ENCODE results near the gene PYCARD. TPM values are rescaled to one million over a fixed set of nuclear protein-coding genes. Genes with fewer than 3 reads are reported as not detected.

PYCARD gene
- total RNA-seq, 2 donors from 2014 or later, result 23.1 to 29.8 TPM

- H3K27me3 Mint-ChIP-seq, result no peaks in the 10 kb centered on the region
- no peak for DNase-seq (ENCODE audit: low spot score)
- peaks cover 61% of the 10 kb centered on the region for H3K36me3 Mint-ChIP-seq
- peaks cover 76 to 80% of the 10 kb centered on the region in 2 donors for H3K4me1 Mint-ChIP-seq (ENCODE audit: low read depth in 2 of 2)
- H3K27ac Mint-ChIP-seq, result peak overlapping the region; percentile 65 to 100
- no peak for ATAC-seq
- H3K9me3 Mint-ChIP-seq, result no peaks in the 10 kb centered on the region
- H3K4me3 Mint-ChIP-seq, result no peak overlapping the region
Observed at GRCh38 chr16:31190818-31191444, 11.6 kb downstream of the PYCARD start.

GRCh38 chr16:31190061-31190460 is 12.5 kb downstream of the PYCARD start:
- H3K27ac Mint-ChIP-seq, result peak overlapping the region; percentile 65 to 100
- H3K4me3 Mint-ChIP-seq, result peak overlapping the region; percentile 86
- no peaks in the 10 kb centered on the region for H3K9me3 Mint-ChIP-seq
- H3K36me3 Mint-ChIP-seq, result peaks cover 68% of the 10 kb centered on the region
- no peaks in the 10 kb centered on the region for H3K27me3 Mint-ChIP-seq
- no peak for DNase-seq (ENCODE audit: low spot score)
- peaks cover 84 to 85% of the 10 kb centered on the region in 2 donors for H3K4me1 Mint-ChIP-seq (ENCODE audit: low read depth in 2 of 2)
- no peak for ATAC-seq

- DNase-seq (ENCODE audit: low spot score), result no peak
- Mint-ChIP-seq H3K4me1 (ENCODE audit: low read depth in 2 of 2) (peaks cover 87% of the 10 kb centered on the region in 2 donors), H3K4me3 (peak overlapping the region; percentile 86), H3K9me3 (no peaks in the 10 kb centered on the region), H3K36me3 (peaks cover 75% of the 10 kb centered on the region), H3K27me3 (no peaks in the 10 kb centered on the region), H3K27ac (peak overlapping the region; percentile 65 to 100)
- no peak for ATAC-seq
Observed at GRCh38 chr16:31189412-31189778, 13.2 kb downstream of the PYCARD start.

- Mint-ChIP-seq H3K27ac (peak overlapping the region; percentile 65 to 100), H3K9me3 (no peaks in the 10 kb centered on the region), H3K36me3 (peaks cover 79% of the 10 kb centered on the region), H3K4me3 (peak overlapping the region; percentile 86), H3K27me3 (no peaks in the 10 kb centered on the region), H3K4me1 (ENCODE audit: low read depth in 2 of 2) (peaks cover 87 to 91% of the 10 kb centered on the region in 2 donors)
- ATAC-seq (no peak), DNase-seq (ENCODE audit: low spot score) (no peak)
Observed at GRCh38 chr16:31188450-31189411, 13.8 kb downstream of the PYCARD start.

- peak overlapping the region; percentile 65 to 100 for H3K27ac Mint-ChIP-seq
- DNase-seq (ENCODE audit: low spot score), result no peak
- H3K4me3 Mint-ChIP-seq, result peak overlapping the region; percentile 86
- peaks cover 91 to 92% of the 10 kb centered on the region in 2 donors for H3K4me1 Mint-ChIP-seq (ENCODE audit: low read depth in 2 of 2)
- H3K27me3 Mint-ChIP-seq, result no peaks in the 10 kb centered on the region
- no peaks in the 10 kb centered on the region for H3K9me3 Mint-ChIP-seq
- peaks cover 82% of the 10 kb centered on the region for H3K36me3 Mint-ChIP-seq
- no peak for ATAC-seq
Observed at GRCh38 chr16:31187808-31188189, 14.8 kb downstream of the PYCARD start.

GRCh38 chr16:31186930-31187807 is 15.4 kb downstream of the PYCARD start:
- Mint-ChIP-seq H3K4me3 (peak overlapping the region; percentile 86), H3K4me1 (ENCODE audit: low read depth in 2 of 2) (peaks cover 96 to 97% of the 10 kb centered on the region in 2 donors), H3K27ac (peak overlapping the region; percentile 74 to 100), H3K36me3 (peaks cover 88% of the 10 kb centered on the region), H3K27me3 (no peaks in the 10 kb centered on the region), H3K9me3 (no peaks in the 10 kb centered on the region)
- no peak for DNase-seq (ENCODE audit: low spot score)
- no peak for ATAC-seq

- peak overlapping the region; percentile 86 for H3K4me3 Mint-ChIP-seq
- peaks cover 88% of the 10 kb centered on the region for H3K36me3 Mint-ChIP-seq
- no peaks in the 10 kb centered on the region for H3K27me3 Mint-ChIP-seq
- ATAC-seq (no peak), DNase-seq (ENCODE audit: low spot score) (no peak)
- peak overlapping the region; percentile 74 to 100 for H3K27ac Mint-ChIP-seq
- H3K4me1 Mint-ChIP-seq (ENCODE audit: low read depth in 2 of 2), result peaks cover 94 to 97% of the 10 kb centered on the region in 2 donors
- no peaks in the 10 kb centered on the region for H3K9me3 Mint-ChIP-seq
Observed at GRCh38 chr16:31186176-31186575, 16.4 kb downstream of the PYCARD start.

- H3K4me1 Mint-ChIP-seq (ENCODE audit: low read depth in 2 of 2), result peaks cover 93 to 94% of the 10 kb centered on the region in 2 donors
- H3K9me3 Mint-ChIP-seq, result no peaks in the 10 kb centered on the region
- DNase-seq (ENCODE audit: low spot score) (no peak), ATAC-seq (no peak)
- H3K27ac Mint-ChIP-seq, result peak overlapping the region; percentile 74 to 100
- H3K4me3 Mint-ChIP-seq, result peak overlapping the region; percentile 86
- H3K36me3 Mint-ChIP-seq, result peaks cover 84% of the 10 kb centered on the region
- no peaks in the 10 kb centered on the region for H3K27me3 Mint-ChIP-seq
Observed at GRCh38 chr16:31185339-31185738, 17.2 kb downstream of the PYCARD start.

GRCh38 chr16:31184888-31185287 is 17.7 kb downstream of the PYCARD start:
- Mint-ChIP-seq H3K27me3 (no peaks in the 10 kb centered on the region), H3K4me3 (peak overlapping the region; percentile 86), H3K36me3 (peaks cover 80% of the 10 kb centered on the region), H3K27ac (peak overlapping the region; percentile 74 to 100), H3K9me3 (no peaks in the 10 kb centered on the region), H3K4me1 (ENCODE audit: low read depth in 2 of 2) (peaks cover 91% of the 10 kb centered on the region in 2 donors)
- DNase-seq (ENCODE audit: low spot score), result peak; percentile 65
- no peak for ATAC-seq

- Mint-ChIP-seq H3K27ac (peak overlapping the region; percentile 99 to 100), H3K4me1 (ENCODE audit: low read depth in 2 of 2) (peaks cover 84 to 89% of the 10 kb centered on the region in 2 donors), H3K36me3 (peaks cover 68% of the 10 kb centered on the region), H3K9me3 (no peaks in the 10 kb centered on the region), H3K4me3 (peak overlapping the region; percentile 99), H3K27me3 (no peaks in the 10 kb centered on the region)
- no peak for ATAC-seq
- no peak for DNase-seq (ENCODE audit: low spot score)
Observed at GRCh38 chr16:31183432-31184428, 18.8 kb downstream of the PYCARD start.

GRCh38 chr16:31182391-31182790 is 20.2 kb downstream of the PYCARD start:
- no peaks in the 10 kb centered on the region for H3K27me3 Mint-ChIP-seq
- H3K27ac Mint-ChIP-seq, result peak overlapping the region; percentile 99 to 100
- no peaks in the 10 kb centered on the region for H3K9me3 Mint-ChIP-seq
- no peak for DNase-seq (ENCODE audit: low spot score)
- H3K4me3 Mint-ChIP-seq, result peak overlapping the region; percentile 99
- H3K36me3 Mint-ChIP-seq, result peaks cover 63% of the 10 kb centered on the region
- no peak for ATAC-seq
- peaks cover 77 to 80% of the 10 kb centered on the region in 2 donors for H3K4me1 Mint-ChIP-seq (ENCODE audit: low read depth in 2 of 2)

GRCh38 chr16:31181102-31181830 is 21.3 kb downstream of the PYCARD start:
- H3K36me3 Mint-ChIP-seq, result peaks cover 51% of the 10 kb centered on the region
- ATAC-seq (no peak), DNase-seq (ENCODE audit: low spot score) (peak; percentile 67)

More at GRCh38 chr16:31181102-31181830, 21.3 kb downstream of the PYCARD start:
- Mint-ChIP-seq H3K9me3 (no peaks in the 10 kb centered on the region), H3K4me1 (ENCODE audit: low read depth in 2 of 2) (peaks cover 72 to 76% of the 10 kb centered on the region in 2 donors), H3K4me3 (peak overlapping the region; percentile 99), H3K27me3 (peaks cover 0 to 2% of the 10 kb centered on the region in 2 donors), H3K27ac (peak overlapping the region; percentile 99 to 100)
